Measurements from ENCODE around the gene SULT1C4. TPM values are rescaled to one million over a fixed set of nuclear protein-coding genes. Genes with fewer than 3 reads are reported as not detected.
"Not testable (repeated sequence)": the region's sequence is repeated elsewhere in the genome, so short reads cannot be mapped to it uniquely, and the experiment has no call there.

SULT1C4 gene
- total RNA-seq, 4 donors from 2014 or later: 0.31 to 2.1 (median 1.2) TPM; not detected in 1

DNA sequence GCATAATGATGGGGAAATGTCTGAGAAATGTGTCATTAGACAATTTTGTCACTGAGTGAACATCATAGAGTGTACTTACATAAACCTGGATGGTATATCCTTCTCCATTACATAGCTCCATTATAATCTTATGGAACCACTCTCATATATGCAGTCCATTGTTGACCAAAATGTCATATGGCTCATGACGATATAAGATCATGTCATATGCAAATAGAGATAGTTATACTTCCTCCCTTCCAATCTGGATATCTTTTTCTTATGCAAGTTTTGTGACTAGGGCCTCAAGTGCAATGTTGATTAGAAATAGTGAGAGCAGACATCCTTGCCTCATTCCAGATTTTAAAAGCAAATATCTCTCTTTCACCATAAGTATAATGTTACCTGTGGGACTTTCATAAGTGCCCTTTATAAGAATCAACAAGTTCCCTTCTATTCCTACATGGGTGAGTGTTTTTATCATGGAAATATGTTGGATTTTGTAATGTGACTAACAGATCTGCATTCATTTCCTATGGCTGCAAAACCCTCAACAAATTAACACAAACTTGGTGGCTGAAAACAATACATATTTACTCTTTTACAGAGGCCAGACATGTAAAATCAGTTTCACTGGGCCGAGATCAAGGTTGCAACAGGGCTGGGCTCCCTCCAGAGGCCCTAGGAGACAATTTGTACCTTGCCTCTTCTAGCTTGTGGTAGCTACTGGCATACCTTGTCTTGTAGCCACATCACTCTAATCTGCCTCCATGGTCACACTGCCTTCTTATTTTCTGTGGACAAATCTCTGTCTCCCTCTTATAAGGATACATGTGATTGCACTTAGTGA lies 21.6 kb upstream of the SULT1C4 start:
- no peaks in the 10 kb centered on the region for H3K9me3 ChIP-seq
- TF ChIP-seq, protein P1, sequence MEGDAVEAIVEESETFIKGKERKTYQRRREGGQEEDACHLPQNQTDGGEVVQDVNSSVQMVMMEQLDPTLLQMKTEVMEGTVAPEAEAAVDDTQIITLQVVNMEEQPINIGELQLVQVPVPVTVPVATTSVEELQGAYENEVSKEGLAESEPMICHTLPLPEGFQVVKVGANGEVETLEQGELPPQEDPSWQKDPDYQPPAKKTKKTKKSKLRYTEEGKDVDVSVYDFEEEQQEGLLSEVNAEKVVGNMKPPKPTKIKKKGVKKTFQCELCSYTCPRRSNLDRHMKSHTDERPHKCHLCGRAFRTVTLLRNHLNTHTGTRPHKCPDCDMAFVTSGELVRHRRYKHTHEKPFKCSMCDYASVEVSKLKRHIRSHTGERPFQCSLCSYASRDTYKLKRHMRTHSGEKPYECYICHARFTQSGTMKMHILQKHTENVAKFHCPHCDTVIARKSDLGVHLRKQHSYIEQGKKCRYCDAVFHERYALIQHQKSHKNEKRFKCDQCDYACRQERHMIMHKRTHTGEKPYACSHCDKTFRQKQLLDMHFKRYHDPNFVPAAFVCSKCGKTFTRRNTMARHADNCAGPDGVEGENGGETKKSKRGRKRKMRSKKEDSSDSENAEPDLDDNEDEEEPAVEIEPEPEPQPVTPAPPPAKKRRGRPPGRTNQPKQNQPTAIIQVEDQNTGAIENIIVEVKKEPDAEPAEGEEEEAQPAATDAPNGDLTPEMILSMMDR (IDR thresholded peaks at IDR 0.05): no peak
- no peak for TF ChIP-seq POLR2A (IDR thresholded peaks at IDR 0.05)
- H3K4me1 ChIP-seq: no peaks in the 10 kb centered on the region
- DNase-seq: no peak
- H3K36me3 ChIP-seq: no peaks in the 10 kb centered on the region
- H3K27me3 ChIP-seq: no peaks in the 10 kb centered on the region
- WGBS, 2 donors: 60 to 78% methylated on average over 2 of the region's 2 CpGs
- H3K4me3 ChIP-seq: no peak overlapping the region
- intact Hi-C loops (cut with DNase I): no loop called here
- H3K27ac ChIP-seq: no peak overlapping the region

DNA sequence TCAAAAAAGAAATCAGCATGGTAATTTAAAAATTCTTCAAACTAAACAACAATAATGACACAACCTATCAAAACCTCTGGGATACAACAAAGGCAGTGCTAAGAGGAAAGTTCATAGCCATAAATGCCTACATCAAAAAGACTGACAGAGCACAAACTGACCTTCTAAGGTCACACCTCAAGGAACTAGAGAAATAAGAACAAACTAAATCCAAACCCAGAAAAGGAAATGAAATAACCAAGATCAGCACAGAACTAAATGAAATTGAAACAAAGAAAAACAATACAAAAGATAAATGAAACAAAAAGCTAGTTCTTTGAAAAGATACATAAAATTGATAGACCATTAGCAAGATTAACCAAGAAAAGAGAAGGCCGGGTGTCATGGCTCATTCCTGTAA lies 18.4 kb upstream of the SULT1C4 start:
- H3K27me3 ChIP-seq; H3K9me3 ChIP-seq; H3K36me3 ChIP-seq; H3K27ac ChIP-seq; H3K4me1 ChIP-seq; H3K4me3 ChIP-seq; intact Hi-C loops (cut with DNase I); DNase-seq: not testable (repeated sequence)
- 56 to 67% methylated on average over 1 of the region's 1 CpG for WGBS, 2 donors

DNA sequence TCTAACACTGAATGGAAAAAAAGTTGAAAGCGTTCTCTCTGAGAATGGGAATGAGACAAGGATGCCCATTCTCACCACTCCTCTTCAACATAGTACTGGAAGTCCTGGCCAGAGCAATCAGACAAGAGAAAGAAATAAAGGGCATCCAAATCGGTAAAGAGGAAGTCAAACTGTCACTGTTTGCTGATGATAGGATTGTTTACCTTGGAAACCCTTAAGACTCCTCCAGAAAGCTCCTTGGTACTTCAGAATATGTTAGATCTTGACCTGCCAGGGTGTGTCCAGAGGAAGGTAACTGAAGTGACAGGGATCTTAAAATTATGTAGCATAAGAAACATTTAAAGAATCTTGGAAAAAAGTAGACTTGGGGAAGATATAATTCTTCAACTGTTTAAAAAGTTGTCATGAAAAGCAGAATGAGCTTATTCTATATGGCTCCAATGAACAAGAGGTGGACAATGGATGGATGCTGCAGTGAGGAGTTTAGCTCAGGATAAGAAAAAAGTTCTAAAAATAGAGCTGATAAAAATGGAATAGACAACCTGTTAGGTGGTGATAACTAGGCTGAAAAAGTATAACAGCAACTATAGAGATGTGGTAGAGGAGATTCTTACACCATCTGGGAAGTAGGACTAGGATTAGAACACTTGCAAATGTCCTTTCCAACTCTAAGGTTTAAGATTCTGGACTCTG lies 16.8 kb upstream of the SULT1C4 start:
- H3K36me3 ChIP-seq: no peaks in the 10 kb centered on the region
- H3K9me3 ChIP-seq: peaks cover 0 to 4% (median 0%) of the 10 kb centered on the region in 3 donors
- H3K27ac ChIP-seq: no peak overlapping the region
- WGBS, 2 donors: 24 to 49% methylated on average over 2 of the region's 2 CpGs
- intact Hi-C loops (cut with DNase I): no loop called here
- H3K4me1 ChIP-seq: peaks cover 0 to 8% (median 0%) of the 10 kb centered on the region in 3 donors
- TF ChIP-seq, protein P1 (IDR thresholded peaks at IDR 0.05): no peak
- no peak for TF ChIP-seq POLR2A (IDR thresholded peaks at IDR 0.05)
- no peak overlapping the region for H3K4me3 ChIP-seq
- H3K27me3 ChIP-seq: no peaks in the 10 kb centered on the region
- DNase-seq: no peak

DNA sequence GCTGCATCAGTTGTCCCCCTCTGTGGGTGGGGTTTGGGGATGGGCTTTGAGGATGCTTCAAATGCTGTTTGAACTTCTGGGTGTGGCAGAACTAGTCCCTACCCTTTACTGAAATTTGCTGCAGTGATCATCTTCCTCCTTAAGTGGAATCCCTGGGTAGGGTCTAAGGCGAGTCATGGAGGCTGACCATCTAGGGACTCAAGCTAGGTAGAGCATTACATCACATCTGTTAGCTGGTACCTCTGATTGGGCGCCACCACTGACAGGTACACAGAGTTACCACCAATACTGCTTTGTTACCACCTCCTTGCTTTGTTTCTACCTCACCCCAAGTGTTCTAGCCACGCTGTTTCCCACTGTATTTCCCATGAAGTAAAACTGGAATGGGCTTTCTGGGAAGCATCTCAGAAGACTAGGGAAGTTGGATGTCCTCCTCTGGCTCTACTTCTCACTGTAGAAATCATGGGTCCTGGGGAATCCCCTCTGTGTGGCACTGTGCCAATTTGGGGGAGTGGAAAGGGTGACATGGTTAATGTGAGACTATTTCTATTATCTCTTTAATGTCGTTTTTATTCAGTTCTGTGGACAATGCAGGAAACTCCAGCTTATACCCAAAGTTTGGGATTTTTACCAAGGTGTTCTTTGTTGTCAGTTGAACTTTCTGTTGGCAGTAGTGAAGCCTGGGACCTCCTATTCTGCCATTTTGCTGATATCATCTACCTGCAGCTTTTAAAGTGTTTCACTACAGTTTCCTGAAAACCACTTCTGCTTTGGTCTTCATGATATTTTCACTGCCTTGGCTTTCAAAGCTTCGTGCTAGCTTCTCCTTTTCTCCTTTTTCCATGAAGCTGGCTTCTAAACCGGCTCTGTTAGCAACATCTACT lies 14.5 kb upstream of the SULT1C4 start:
- peaks cover 0 to 8% (median 0%) of the 10 kb centered on the region in 3 donors for H3K4me1 ChIP-seq
- no peak for DNase-seq
- H3K36me3 ChIP-seq: no peaks in the 10 kb centered on the region
- TF ChIP-seq, protein P1 (IDR thresholded peaks at IDR 0.05): no peak
- 72% methylated on average over 5 to 6 of the region's 6 CpGs for WGBS, 2 donors
- H3K27ac ChIP-seq: no peak overlapping the region
- H3K27me3 ChIP-seq: no peaks in the 10 kb centered on the region
- no peak overlapping the region for H3K4me3 ChIP-seq
- intact Hi-C loops (cut with DNase I): no loop called here
- peaks cover 0 to 4% (median 0%) of the 10 kb centered on the region in 3 donors for H3K9me3 ChIP-seq

DNA sequence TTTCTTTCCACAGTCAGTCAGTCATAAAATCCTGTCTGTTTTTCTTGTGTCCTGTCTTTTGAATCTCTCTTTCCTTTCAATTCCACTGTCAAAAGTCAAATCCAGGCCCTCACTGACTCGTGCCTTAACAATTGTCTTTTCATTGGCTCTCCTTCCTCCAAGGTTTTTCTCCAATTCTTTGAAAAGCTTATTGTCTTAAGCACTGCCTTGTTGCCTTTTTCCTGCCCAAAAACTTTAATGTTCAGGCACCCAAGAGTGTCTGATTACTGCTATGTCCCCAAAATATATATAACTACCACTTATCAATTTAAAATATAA lies 13.9 kb upstream of the SULT1C4 start:
- 29 to 40% methylated on average over 1 of the region's 1 CpG for WGBS, 2 donors
- Histone ChIP-seq H3K27ac (no peak overlapping the region), H3K4me3 (no peak overlapping the region), H3K4me1 (peaks cover 0 to 8% (median 0%) of the 10 kb centered on the region in 3 donors), H3K9me3 (peaks cover 0 to 4% (median 0%) of the 10 kb centered on the region in 3 donors), H3K36me3 (no peaks in the 10 kb centered on the region), H3K27me3 (no peaks in the 10 kb centered on the region)
- TF ChIP-seq, protein P1 (IDR thresholded peaks at IDR 0.05): no peak
- no peak for TF ChIP-seq POLR2A (IDR thresholded peaks at IDR 0.05)
- DNase-seq: no peak
- intact Hi-C loops (cut with DNase I): no loop called here

Data from esophagus squamous epithelium (tissue), 5 donors.